Transverse colon (tissue), 4 donors: Measurements from ENCODE around the gene ACAP1. TPM values are rescaled to one million over a fixed set of nuclear protein-coding genes. Genes with fewer than 3 reads are reported as not detected.

Source experiments
- DNase-seq: peaks from one replicate; pipeline ENCODE4 v3.0.0-alpha.2; 2019
- H3K27ac ChIP-seq, 4 donors: fragments of 200-600 bp; sonication (generic); 2 replicates each; pipeline ENCODE4 v1.5.1; 2016 to 2018; ENCODE audit warnings: inconsistent platforms in 4 of 4
- H3K27me3 ChIP-seq: fragments of 200-600 bp; sonication (generic); 2 replicates; pipeline ENCODE4 v1.5.1; 2017; ENCODE audit warnings: inconsistent platforms
- H3K36me3 ChIP-seq, 4 donors: fragments of 200-600 bp; sonication (generic); 2 replicates each; pipeline ENCODE4 v1.5.1; 2017 to 2019; ENCODE audit warnings: inconsistent platforms in 4 of 4
- H3K4me1 ChIP-seq, 4 donors: fragments of 200-600 bp; sonication (generic); 2 replicates each; pipeline ENCODE4 v1.5.1; 2017 to 2020; ENCODE audit warnings: inconsistent platforms in 4 of 4
- H3K4me3 ChIP-seq, 4 donors: fragments of 200-600 bp; sonication (generic); 1 replicate in 1 of 4; 2 replicates in 3 of 4; pipeline versions ENCODE4 v1.5.1 to v1.6.1; 2017 to 2019; ENCODE audit warnings: inconsistent platforms in 4 of 4
- H3K9me3 ChIP-seq, 2 donors: fragments of 200-600 bp; sonication (generic); 2 replicates each; pipeline ENCODE4 v1.5.1; 2017 to 2019; ENCODE audit warnings: inconsistent platforms in 2 of 2
- EP300 ChIP-seq: sonication (generic); formaldehyde crosslinking; IDR thresholded peaks from one replicate; pipeline ENCODE4 v1.6.1; 2017; ENCODE audit warnings: antibody characterized with exemption, low read depth
- POLR2A ChIP-seq: fragments of 450-650 bp; IDR thresholded peaks from one replicate; pipeline ENCODE4 v1.6.1; 2016; ENCODE audit warnings: antibody characterized with exemption, mild to moderate bottlenecking, moderate library complexity
- POLR2AphosphoS5 ChIP-seq, 3 donors: sonication (generic); formaldehyde crosslinking; IDR thresholded peaks; one replicate each; pipeline ENCODE4 v1.6.1; 2016; ENCODE audit warnings: antibody characterized with exemption in 3 of 3
- WGBS, 2 donors: methylation state at CpG; one replicate each; pipeline ENCODE4 v1.1.5; 2018; ENCODE audit warnings: low coverage in 1 of 2; 5-methylcytosine and 5-hydroxymethylcytosine counted together
- in situ Hi-C, 4 donors: fragments of 200-750 bp; cut with MboI; loops; one replicate each; pipeline versions ENCODE4 v1.15.0 to v1.15.1; 2017; ENCODE audit warnings: low sequenced_read_pairs in 3 of 4, low pct_ligation_motif_present in 1 of 4, low pct_unique_long_range_greater_than_20kb in 1 of 4
- intact Hi-C: fragments of 100-400 bp; cut with DNase I; formaldehyde crosslinking; loops from one replicate; pipeline ENCODE4 v1.15.1; 2023; ENCODE audit warnings: low total_unique reads
- total RNA-seq, 4 donors: library from RNA; depleted of rRNA; stranded (reverse); fragments of >200 nt; gene quantifications; one replicate each; pipeline ENCODE4 v1.1.0, GENCODE V29; 2016
- TF ChIP-seq, protein P1 (sequence below), 5 experiments: fragments of 200-600 bp in 3 of 5; fragments of 450-650 bp in 2 of 5; sonication (generic) in 3 of 5; IDR thresholded peaks; 1 replicate in 2 of 5; 2 replicates in 3 of 5; pipeline ENCODE4 v1.5.1; 2016 to 2017; ENCODE audit warnings: antibody characterized with exemption in 5 of 5, inconsistent platforms in 3 of 5, mild to moderate bottlenecking in 2 of 5, moderate library complexity in 1 of 5

ACAP1 gene
- total RNA-seq, 4 donors from 2014 or later = 4.8 to 21.0 (median 10.0) TPM

DNA sequence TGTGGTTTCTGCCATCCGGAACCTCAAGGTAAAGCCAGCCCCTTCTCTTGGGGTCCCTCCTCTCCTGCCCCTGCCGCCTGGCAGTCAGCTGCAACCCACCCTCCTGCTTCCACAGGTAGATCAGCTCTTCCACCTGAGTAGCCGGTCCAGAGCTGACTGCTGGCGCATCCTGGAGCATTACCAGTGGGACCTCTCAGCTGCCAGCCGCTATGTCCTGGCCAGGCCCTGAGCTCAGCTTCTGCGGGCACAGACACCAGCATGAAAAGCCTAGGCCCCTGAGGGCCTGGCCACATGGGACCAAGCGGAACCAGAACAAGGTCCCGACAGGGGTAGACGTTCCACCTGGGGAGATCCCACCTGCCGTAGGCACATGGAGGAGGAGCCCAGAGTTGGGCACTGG is 52.5 kb downstream of the ACAP1 start:
- no peaks in the 10 kb centered on the region for H3K27me3 ChIP-seq
- no peaks in the 10 kb centered on the region for H3K9me3 ChIP-seq
- no peak overlapping the region for H3K27ac ChIP-seq
- TF ChIP-seq POLR2A (no peak), EP300 (no peak), POLR2AphosphoS5 (IDR thresholded peaks at IDR 0.05) (no peak)
- TF ChIP-seq, protein P1, sequence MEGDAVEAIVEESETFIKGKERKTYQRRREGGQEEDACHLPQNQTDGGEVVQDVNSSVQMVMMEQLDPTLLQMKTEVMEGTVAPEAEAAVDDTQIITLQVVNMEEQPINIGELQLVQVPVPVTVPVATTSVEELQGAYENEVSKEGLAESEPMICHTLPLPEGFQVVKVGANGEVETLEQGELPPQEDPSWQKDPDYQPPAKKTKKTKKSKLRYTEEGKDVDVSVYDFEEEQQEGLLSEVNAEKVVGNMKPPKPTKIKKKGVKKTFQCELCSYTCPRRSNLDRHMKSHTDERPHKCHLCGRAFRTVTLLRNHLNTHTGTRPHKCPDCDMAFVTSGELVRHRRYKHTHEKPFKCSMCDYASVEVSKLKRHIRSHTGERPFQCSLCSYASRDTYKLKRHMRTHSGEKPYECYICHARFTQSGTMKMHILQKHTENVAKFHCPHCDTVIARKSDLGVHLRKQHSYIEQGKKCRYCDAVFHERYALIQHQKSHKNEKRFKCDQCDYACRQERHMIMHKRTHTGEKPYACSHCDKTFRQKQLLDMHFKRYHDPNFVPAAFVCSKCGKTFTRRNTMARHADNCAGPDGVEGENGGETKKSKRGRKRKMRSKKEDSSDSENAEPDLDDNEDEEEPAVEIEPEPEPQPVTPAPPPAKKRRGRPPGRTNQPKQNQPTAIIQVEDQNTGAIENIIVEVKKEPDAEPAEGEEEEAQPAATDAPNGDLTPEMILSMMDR (IDR thresholded peaks at IDR 0.05) = no peak
- no peak overlapping the region for H3K4me3 ChIP-seq
- 93% methylated on average over 6 of the region's 10 CpGs; no CpG with 5 or more reads in 1 of the 2 donors for WGBS, 2 donors
- DNase-seq = no peak
- intact Hi-C loops (no loop called here), in situ Hi-C loops (no loop called here)
- peaks cover 9 to 14% (median 10%) of the 10 kb centered on the region in 4 donors for H3K4me1 ChIP-seq
- no peaks in the 10 kb centered on the region for H3K36me3 ChIP-seq

GRCh38 chr17:7389924-7390910 is 53.9 kb downstream of the ACAP1 start:
- WGBS, 2 donors = 92% methylated on average over 19 of the region's 19 CpGs; no CpG with 5 or more reads in 1 of the 2 donors

DNA sequence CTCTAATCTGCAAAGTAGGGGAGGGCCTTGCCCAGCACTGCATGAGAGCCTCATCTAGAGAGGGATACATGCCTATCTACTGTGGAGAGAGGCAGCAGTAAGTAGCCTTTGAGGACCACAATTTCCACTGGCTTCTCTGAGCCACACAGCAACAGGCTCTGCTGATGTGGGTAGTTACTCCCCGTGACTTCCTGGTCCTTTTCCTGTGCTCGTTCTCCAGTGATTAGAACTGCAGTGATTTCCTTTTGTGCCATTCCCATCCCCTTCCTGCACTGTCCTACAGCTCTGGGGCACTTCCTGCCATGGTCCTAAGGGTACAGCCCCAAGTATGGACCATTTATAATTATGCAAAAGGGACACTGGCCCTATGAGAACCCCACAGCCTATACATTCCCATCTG is 55.0 kb downstream of the ACAP1 start:
- no peaks in the 10 kb centered on the region for H3K27me3 ChIP-seq
- no peak for TF ChIP-seq POLR2A
- no peak for TF ChIP-seq EP300
- TF ChIP-seq POLR2AphosphoS5 (IDR thresholded peaks at IDR 0.05) = no peak
- TF ChIP-seq, protein P1 (IDR thresholded peaks at IDR 0.05) = no peak
- H3K9me3 ChIP-seq = no peaks in the 10 kb centered on the region
- H3K4me1 ChIP-seq = peaks cover 11 to 22% (median 17%) of the 10 kb centered on the region in 4 donors
- H3K27ac ChIP-seq = no peak overlapping the region
- H3K4me3 ChIP-seq = no peak overlapping the region
- DNase-seq = no peak
- in situ Hi-C loops = no loop called here
- intact Hi-C loops = no loop called here
- 70 to 73% methylated on average over 2 of the region's 2 CpGs for WGBS, 2 donors
- no peaks in the 10 kb centered on the region for H3K36me3 ChIP-seq

More at GRCh38 chr17:7389924-7390910, 53.9 kb downstream of the ACAP1 start:
- H3K9me3 ChIP-seq = no peaks in the 10 kb centered on the region
- H3K4me3 ChIP-seq = no peak overlapping the region
- no peak overlapping the region for H3K27ac ChIP-seq
- peaks cover 10 to 20% (median 14%) of the 10 kb centered on the region in 4 donors for H3K4me1 ChIP-seq
- intact Hi-C loops (no loop called here), in situ Hi-C loops (no loop called here)
- TF ChIP-seq, protein P1 (IDR thresholded peaks at IDR 0.05) = no peak
- no peak for TF ChIP-seq POLR2AphosphoS5 (IDR thresholded peaks at IDR 0.05)
- TF ChIP-seq EP300 = no peak
- TF ChIP-seq POLR2A = no peak
- DNase-seq = no peak
- H3K27me3 ChIP-seq = no peaks in the 10 kb centered on the region
- H3K36me3 ChIP-seq = no peaks in the 10 kb centered on the region

DNA sequence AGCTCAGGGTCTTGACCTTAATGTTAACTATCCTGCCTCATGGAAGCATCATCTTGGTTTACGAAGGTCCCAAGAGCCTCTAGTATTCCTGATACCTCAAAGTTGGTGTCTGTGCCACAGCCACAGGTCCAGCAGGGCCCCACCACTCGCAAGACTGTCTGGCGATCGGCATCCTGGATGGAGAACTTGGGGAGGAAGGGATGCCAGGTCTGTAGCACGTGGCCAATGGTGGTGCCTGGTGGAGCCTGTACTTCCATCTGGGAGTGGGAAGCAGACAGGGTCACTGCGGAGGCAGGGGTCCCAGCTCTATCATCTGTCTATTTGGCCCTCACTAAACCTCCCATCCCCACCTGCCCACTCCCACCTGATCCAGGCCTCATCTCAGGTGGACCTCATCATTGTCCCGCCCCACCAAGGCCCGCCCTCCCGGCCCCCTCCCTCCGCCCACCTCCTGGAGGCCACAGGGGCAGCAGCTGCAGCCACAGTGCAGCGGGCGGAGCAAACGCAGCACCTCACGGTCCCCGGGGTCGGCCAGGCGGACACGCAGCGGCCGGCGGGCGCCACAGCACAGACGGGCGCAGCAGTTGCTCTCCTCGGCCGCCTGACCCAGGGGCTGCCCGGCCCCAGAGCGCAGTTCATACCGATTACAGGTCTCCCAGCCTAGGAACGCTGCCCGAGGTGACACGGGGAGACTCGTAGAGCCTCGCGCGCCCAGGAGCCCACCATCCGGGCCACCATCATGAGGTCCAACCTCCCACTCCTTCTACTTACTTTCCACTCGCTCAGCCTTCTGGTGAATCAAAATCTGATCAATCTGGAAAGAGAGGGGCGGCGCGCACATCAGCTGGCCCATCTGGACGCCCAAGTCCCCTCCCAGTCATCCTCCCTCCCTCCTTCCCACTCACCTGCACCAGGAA is 56.6 kb downstream of the ACAP1 start:
- H3K36me3 ChIP-seq = no peaks in the 10 kb centered on the region
- H3K27ac ChIP-seq = peak overlapping the region in 3 of 4 donors; percentile 93 to 98 (median 95)
- no peak for DNase-seq
- H3K4me3 ChIP-seq = peak overlapping the region in 2 of 4 donors; percentile 86 to 91
- in situ Hi-C loops = no loop called here
- H3K9me3 ChIP-seq = no peaks in the 10 kb centered on the region
- no peaks in the 10 kb centered on the region for H3K27me3 ChIP-seq
- H3K4me1 ChIP-seq = peaks cover 11 to 22% (median 17%) of the 10 kb centered on the region in 4 donors
- TF ChIP-seq EP300 (no peak), POLR2AphosphoS5 (IDR thresholded peaks at IDR 0.05) (no peak), POLR2A (no peak)
- TF ChIP-seq, protein P1 (IDR thresholded peaks at IDR 0.05) = no peak
- intact Hi-C loops = no loop called here
- WGBS, 2 donors = 83 to 88% methylated on average over 1 to 32 of the region's 42 CpGs
